HL-60 (cell line): ENCODE results near the gene BIK.

Experiments
- GABPA ChIP-seq: IDR thresholded peaks from 2 replicates; pipeline ENCODE4 v1.6.1; 2012; ENCODE audit warnings: low read depth
- POLR2AphosphoS5 ChIP-seq: IDR thresholded peaks from 2 replicates; pipeline ENCODE4 v1.6.1; 2012; ENCODE audit warnings: low read depth
- TF ChIP-seq, protein P1 (sequence below): IDR thresholded peaks from one replicate; pipeline ENCODE4 v1.5.1; 2011; ENCODE audit warnings: low read length, control low read depth, inconsistent platforms; ENCODE audit not compliant: insufficient read depth
- TF ChIP-seq, protein P2 (sequence below): IDR thresholded peaks from 2 replicates; pipeline ENCODE4 v1.6.1; 2012; ENCODE audit warnings: low read depth; ENCODE audit not compliant: insufficient replicate concordance

DNA sequence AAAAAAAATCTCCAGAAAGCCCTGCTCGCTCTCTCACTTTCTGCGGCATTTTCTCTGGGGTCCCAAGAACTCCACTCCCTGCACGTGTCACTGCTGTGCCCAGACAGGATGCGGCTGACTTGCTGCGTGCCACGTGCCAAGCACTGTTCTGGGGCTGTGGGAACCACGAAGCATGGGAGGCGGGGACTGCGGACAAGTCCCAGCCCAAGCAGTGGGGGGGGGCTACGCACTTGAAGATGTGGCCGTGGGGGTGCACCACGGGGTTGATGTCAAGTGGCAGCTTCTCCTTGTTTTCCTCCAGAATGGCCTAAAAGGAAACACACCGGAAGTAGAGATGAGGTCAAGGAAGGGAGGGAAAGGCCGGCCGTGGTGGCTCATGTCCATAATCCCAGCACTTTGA, 65.5 kb downstream of the BIK start:
- TF ChIP-seq, protein P1, sequence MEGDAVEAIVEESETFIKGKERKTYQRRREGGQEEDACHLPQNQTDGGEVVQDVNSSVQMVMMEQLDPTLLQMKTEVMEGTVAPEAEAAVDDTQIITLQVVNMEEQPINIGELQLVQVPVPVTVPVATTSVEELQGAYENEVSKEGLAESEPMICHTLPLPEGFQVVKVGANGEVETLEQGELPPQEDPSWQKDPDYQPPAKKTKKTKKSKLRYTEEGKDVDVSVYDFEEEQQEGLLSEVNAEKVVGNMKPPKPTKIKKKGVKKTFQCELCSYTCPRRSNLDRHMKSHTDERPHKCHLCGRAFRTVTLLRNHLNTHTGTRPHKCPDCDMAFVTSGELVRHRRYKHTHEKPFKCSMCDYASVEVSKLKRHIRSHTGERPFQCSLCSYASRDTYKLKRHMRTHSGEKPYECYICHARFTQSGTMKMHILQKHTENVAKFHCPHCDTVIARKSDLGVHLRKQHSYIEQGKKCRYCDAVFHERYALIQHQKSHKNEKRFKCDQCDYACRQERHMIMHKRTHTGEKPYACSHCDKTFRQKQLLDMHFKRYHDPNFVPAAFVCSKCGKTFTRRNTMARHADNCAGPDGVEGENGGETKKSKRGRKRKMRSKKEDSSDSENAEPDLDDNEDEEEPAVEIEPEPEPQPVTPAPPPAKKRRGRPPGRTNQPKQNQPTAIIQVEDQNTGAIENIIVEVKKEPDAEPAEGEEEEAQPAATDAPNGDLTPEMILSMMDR = no peak
- TF ChIP-seq, protein P2, sequence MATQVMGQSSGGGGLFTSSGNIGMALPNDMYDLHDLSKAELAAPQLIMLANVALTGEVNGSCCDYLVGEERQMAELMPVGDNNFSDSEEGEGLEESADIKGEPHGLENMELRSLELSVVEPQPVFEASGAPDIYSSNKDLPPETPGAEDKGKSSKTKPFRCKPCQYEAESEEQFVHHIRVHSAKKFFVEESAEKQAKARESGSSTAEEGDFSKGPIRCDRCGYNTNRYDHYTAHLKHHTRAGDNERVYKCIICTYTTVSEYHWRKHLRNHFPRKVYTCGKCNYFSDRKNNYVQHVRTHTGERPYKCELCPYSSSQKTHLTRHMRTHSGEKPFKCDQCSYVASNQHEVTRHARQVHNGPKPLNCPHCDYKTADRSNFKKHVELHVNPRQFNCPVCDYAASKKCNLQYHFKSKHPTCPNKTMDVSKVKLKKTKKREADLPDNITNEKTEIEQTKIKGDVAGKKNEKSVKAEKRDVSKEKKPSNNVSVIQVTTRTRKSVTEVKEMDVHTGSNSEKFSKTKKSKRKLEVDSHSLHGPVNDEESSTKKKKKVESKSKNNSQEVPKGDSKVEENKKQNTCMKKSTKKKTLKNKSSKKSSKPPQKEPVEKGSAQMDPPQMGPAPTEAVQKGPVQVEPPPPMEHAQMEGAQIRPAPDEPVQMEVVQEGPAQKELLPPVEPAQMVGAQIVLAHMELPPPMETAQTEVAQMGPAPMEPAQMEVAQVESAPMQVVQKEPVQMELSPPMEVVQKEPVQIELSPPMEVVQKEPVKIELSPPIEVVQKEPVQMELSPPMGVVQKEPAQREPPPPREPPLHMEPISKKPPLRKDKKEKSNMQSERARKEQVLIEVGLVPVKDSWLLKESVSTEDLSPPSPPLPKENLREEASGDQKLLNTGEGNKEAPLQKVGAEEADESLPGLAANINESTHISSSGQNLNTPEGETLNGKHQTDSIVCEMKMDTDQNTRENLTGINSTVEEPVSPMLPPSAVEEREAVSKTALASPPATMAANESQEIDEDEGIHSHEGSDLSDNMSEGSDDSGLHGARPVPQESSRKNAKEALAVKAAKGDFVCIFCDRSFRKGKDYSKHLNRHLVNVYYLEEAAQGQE = no peak
- TF ChIP-seq GABPA = no peak
- no peak for TF ChIP-seq POLR2AphosphoS5
